B cell (primary cell): ENCODE measurements around the gene SWT1. TPM values are rescaled to one million over a fixed set of nuclear protein-coding genes. Genes with fewer than 3 reads are reported as not detected.

Experiments
- ATAC-seq: fragments of 200-7000 bp; cut with Tn5 transposase; one replicate; pipeline ENCODE4 v1.10.0; 2021; ENCODE audit warnings: low read depth, mild to moderate bottlenecking, moderate number of reproducible peaks, moderate library complexity
- CTCF ChIA-PET: fragments of 350-600 bp; sonication (Branson Sonifier 250); formaldehyde crosslinking; loops from one replicate; lab custom pipeline; 2021; ENCODE audit warnings: antibody characterized with exemption, inconsistent platforms; lab: Charles Lee
- POLR2A ChIA-PET: fragments of 350-600 bp; sonication (Branson Sonifier 250); formaldehyde crosslinking; loops from one replicate; lab custom pipeline; 2021; ENCODE audit warnings: antibody characterized with exemption; lab: Charles Lee
- DNase-seq: peaks from one replicate; pipeline ENCODE4 v3.0.0; 2013
- H2AFZ ChIP-seq: 2 replicates; pipeline ENCODE4 v1.6.1; 2012; ENCODE audit warnings: mild to moderate bottlenecking, low read depth, low read length; ENCODE audit not compliant: insufficient read depth, poor library complexity, severe bottlenecking
- H3K27ac ChIP-seq, 2 donors: 1 replicate in 1 of 2; 2 replicates in 1 of 2; pipeline ENCODE4 v1.5.1; 2012 to 2013; ENCODE audit warnings: low read length in 2 of 2, mild to moderate bottlenecking in 2 of 2, moderate library complexity in 1 of 2
- H3K27me3 ChIP-seq, 4 experiments: fragments of 200-600 bp in 1 of 4; sonication (generic) in 1 of 4; replicated peaks in 1 of 4; 1 replicate in 2 of 4; 2 replicates in 2 of 4; pipeline versions ENCODE4 v1.6.1 to v1.7.0; 2013 to 2016; ENCODE audit warnings: low read length in 3 of 4, mild to moderate bottlenecking in 2 of 4, mixed read lengths in 1 of 4, moderate library complexity in 1 of 4; ENCODE audit not compliant: insufficient read depth in 4 of 4, control insufficient read depth in 3 of 4; ENCODE audit errors: control extremely low read depth in 1 of 4
- H3K36me3 ChIP-seq, 2 experiments: replicated peaks in 1 of 2; 1 replicate in 1 of 2; 2 replicates in 1 of 2; pipeline versions ENCODE4 v1.6.1 to v1.7.1; 2013; ENCODE audit warnings: low read length in 1 of 2; ENCODE audit not compliant: insufficient read depth in 2 of 2, control insufficient read depth in 1 of 2; ENCODE audit errors: control extremely low read depth in 1 of 2, extremely low read depth in 1 of 2
- H3K4me1 ChIP-seq, 2 donors: fragments of 200-600 bp in 1 of 2; sonication (generic) in 1 of 2; 1 replicate in 1 of 2; 2 replicates in 1 of 2; pipeline versions ENCODE4 v1.5.1 to v1.6.1; 2013 to 2017; ENCODE audit warnings: low read length in 2 of 2; ENCODE audit not compliant: control insufficient read depth in 2 of 2, insufficient read depth in 2 of 2
- H3K4me2 ChIP-seq: replicated peaks from 2 replicates; pipeline ENCODE3; 2012; ENCODE audit warnings: mild to moderate bottlenecking, low read depth, low read length; ENCODE audit not compliant: poor library complexity, severe bottlenecking
- H3K4me3 ChIP-seq, 5 experiments: fragments of 200-600 bp in 1 of 5; sonication (generic) in 1 of 5; 1 replicate in 3 of 5; 2 replicates in 2 of 5; pipeline versions ENCODE4 v1.5.1 to v1.7.0; 2011 to 2016; ENCODE audit warnings: low read length in 4 of 5, mild to moderate bottlenecking in 4 of 5, low read depth in 2 of 5, control low read depth in 1 of 5, moderate library complexity in 1 of 5; ENCODE audit not compliant: insufficient read depth in 1 of 5; ENCODE audit errors: control extremely low read depth in 1 of 5, extremely low read depth in 1 of 5
- H3K79me2 ChIP-seq: fragments of 200-600 bp; sonication (generic); one replicate; pipeline ENCODE4 v1.6.0; 2016; ENCODE audit warnings: low read length; ENCODE audit not compliant: control insufficient read depth, insufficient read depth
- H3K9ac ChIP-seq: fragments of 200-600 bp; sonication (generic); 2 replicates; pipeline ENCODE4 v1.6.1; 2017; ENCODE audit warnings: mild to moderate bottlenecking, low read length, moderate library complexity
- H3K9me3 ChIP-seq, 3 donors: one replicate each; pipeline versions ENCODE4 v1.6.1 to v1.7.1; 2013; ENCODE audit warnings: low read length in 2 of 3; ENCODE audit not compliant: control insufficient read depth in 2 of 3, insufficient read depth in 1 of 3; ENCODE audit errors: control extremely low read depth in 1 of 3
- H4K20me1 ChIP-seq: 2 replicates; pipeline ENCODE4 v1.6.0; 2012; ENCODE audit warnings: mild to moderate bottlenecking, low read length; ENCODE audit not compliant: insufficient read depth, control insufficient read depth, poor library complexity, severe bottlenecking
- H3K27ac Mint-ChIP-seq: one replicate; pipeline ENCODE4 v1.8.0; 2021; ENCODE audit warnings: mixed read lengths
- H3K27me3 Mint-ChIP-seq: one replicate; pipeline ENCODE4 v1.8.0; 2021; ENCODE audit warnings: mixed read lengths
- H3K4me1 Mint-ChIP-seq: one replicate; pipeline ENCODE4 v1.8.0; 2021; ENCODE audit warnings: mixed read lengths
- H3K4me3 Mint-ChIP-seq: one replicate; pipeline ENCODE4 v1.8.0; 2021; ENCODE audit warnings: mixed read lengths
- H3K9me3 Mint-ChIP-seq: one replicate; pipeline ENCODE4 v1.8.0; 2022; ENCODE audit warnings: mixed read lengths; ENCODE audit not compliant: insufficient read depth
- EZH2 ChIP-seq: IDR thresholded peaks from 2 replicates; pipeline ENCODE4 v1.6.1; 2012; ENCODE audit warnings: borderline replicate concordance, low read depth, mild to moderate bottlenecking, moderate library complexity, low read length; ENCODE audit not compliant: insufficient read depth, poor library complexity, severe bottlenecking
- WGBS: methylation state at CpG from one replicate; pipeline ENCODE4 v1.1.5; 2013; ENCODE audit warnings: missing lambda C conversion rate; ENCODE audit not compliant: insufficient coverage; 5-methylcytosine and 5-hydroxymethylcytosine counted together
- intact Hi-C: fragments of 100-400 bp; cut with micrococcal nuclease; formaldehyde crosslinking; loops from one replicate; pipeline ENCODE4 v1.10.0; 2022
- polyA plus RNA-seq: library from polyadenylated mRNA; depleted of rRNA; stranded (reverse); fragments of >200 nt; gene quantifications from 2 replicates; pipeline ENCODE4 v1.2.3, GENCODE V29; 2012
- total RNA-seq, 2 donors: library from RNA; stranded (reverse); fragments of 120-200 nt in 1 of 2; gene quantifications; 1 replicate in 1 of 2; 2 replicates in 1 of 2; pipeline versions ENCODE4 v1.2.3 to v1.2.4, GENCODE V29; 2013 to 2022
- TF ChIP-seq, protein P1 (sequence below): fragments of 200-600 bp; IDR thresholded peaks from one replicate; pipeline ENCODE4 v1.8.0; 2022; ENCODE audit warnings: antibody characterized with exemption, mild to moderate bottlenecking

The SWT1 gene
- total and polyA plus RNA-seq, 2 donors (not counting 1 experiment from before 2014, with no cell fraction given), result 2.1 to 8.5 TPM

DNA sequence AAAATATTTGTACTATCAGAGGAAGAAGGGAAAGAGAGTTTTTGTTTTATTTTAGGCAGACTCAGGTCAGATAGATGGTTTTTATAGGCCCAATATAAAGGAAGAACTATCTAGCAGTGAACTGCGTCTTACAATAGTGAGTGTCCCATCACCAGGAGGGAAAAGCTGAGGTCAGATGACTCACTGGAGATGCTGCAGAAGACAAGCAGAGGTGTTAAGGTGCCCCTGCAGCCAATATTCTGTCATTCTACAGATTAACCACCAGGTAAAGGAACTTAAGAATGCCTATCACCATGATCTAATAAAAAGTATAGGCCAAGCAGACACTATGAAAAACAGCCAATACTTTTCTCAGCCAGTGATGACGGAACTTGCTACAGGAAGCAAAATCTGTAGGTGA, 130.5 kb downstream of the SWT1 start:
- DNase-seq (no peak), ATAC-seq (no peak)
- Mint-ChIP-seq H3K27ac (no peak overlapping the region), H3K27me3 (no peaks in the 10 kb centered on the region), H3K4me3 (no peak overlapping the region), H3K9me3 (peaks cover 3% of the 10 kb centered on the region), H3K4me1 (peaks cover 16% of the 10 kb centered on the region)
- H3K9ac ChIP-seq, result no peak overlapping the region
- H3K4me1 ChIP-seq, result peaks cover 10 to 15% of the 10 kb centered on the region in 2 donors
- intact Hi-C loops, result no loop called here
- H3K79me2 ChIP-seq, result no peaks in the 10 kb centered on the region
- peaks cover 0 to 1% (median 0%) of the 10 kb centered on the region in 3 donors for H3K9me3 ChIP-seq
- ChIA-PET CTCF (no interaction called here), POLR2A (no interaction called here)
- no peak overlapping the region for H3K4me2 ChIP-seq
- no CpG with 5 or more reads among the region's 2 CpGs for WGBS
- peaks cover 0 to 3% of the 10 kb centered on the region in 2 experiments for H3K36me3 ChIP-seq
- no peak overlapping the region for H3K27ac ChIP-seq
- TF ChIP-seq EZH2, result no peak
- TF ChIP-seq, protein P1, sequence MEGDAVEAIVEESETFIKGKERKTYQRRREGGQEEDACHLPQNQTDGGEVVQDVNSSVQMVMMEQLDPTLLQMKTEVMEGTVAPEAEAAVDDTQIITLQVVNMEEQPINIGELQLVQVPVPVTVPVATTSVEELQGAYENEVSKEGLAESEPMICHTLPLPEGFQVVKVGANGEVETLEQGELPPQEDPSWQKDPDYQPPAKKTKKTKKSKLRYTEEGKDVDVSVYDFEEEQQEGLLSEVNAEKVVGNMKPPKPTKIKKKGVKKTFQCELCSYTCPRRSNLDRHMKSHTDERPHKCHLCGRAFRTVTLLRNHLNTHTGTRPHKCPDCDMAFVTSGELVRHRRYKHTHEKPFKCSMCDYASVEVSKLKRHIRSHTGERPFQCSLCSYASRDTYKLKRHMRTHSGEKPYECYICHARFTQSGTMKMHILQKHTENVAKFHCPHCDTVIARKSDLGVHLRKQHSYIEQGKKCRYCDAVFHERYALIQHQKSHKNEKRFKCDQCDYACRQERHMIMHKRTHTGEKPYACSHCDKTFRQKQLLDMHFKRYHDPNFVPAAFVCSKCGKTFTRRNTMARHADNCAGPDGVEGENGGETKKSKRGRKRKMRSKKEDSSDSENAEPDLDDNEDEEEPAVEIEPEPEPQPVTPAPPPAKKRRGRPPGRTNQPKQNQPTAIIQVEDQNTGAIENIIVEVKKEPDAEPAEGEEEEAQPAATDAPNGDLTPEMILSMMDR, result no peak
- no peak overlapping the region for H2AFZ ChIP-seq
- no peaks in the 10 kb centered on the region for H4K20me1 ChIP-seq
- no peaks in the 10 kb centered on the region for H3K27me3 ChIP-seq
- no peak overlapping the region for H3K4me3 ChIP-seq

DNA sequence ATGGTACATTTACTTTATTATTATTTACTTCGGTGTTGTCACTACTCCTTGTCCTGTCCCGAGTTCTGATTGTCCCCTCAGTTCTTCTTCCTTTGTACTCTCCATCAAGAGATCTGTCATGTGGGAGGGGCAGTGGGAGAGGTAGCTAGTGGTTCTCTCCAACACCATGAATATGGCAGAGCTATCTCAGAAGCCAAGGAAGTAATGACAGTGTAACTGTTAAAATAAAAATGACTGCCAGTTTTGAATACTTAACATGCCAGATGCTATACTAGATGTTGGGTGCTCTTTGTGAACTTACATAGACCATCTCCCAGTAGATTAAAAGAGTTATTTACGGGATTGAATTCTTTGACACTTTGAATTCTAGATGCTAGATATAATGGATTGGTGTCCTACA, 131.5 kb downstream of the SWT1 start:
- H3K9me3 ChIP-seq, result peaks cover 0 to 1% (median 0%) of the 10 kb centered on the region in 3 donors
- Mint-ChIP-seq H3K27ac (no peak overlapping the region), H3K4me1 (peaks cover 24% of the 10 kb centered on the region), H3K27me3 (no peaks in the 10 kb centered on the region), H3K4me3 (no peak overlapping the region), H3K9me3 (peaks cover 3% of the 10 kb centered on the region)
- no peak for ATAC-seq
- H3K9ac ChIP-seq, result no peak overlapping the region
- H4K20me1 ChIP-seq, result no peaks in the 10 kb centered on the region
- TF ChIP-seq, protein P1, result no peak
- no peak overlapping the region for H2AFZ ChIP-seq
- H3K4me1 ChIP-seq, result peaks cover 14 to 22% of the 10 kb centered on the region in 2 donors
- no peaks in the 10 kb centered on the region for H3K27me3 ChIP-seq
- intact Hi-C loops, result no loop called here
- CTCF ChIA-PET, result no interaction called here
- H3K36me3 ChIP-seq, result peaks cover 0 to 3% of the 10 kb centered on the region in 2 experiments
- no peak overlapping the region for H3K4me2 ChIP-seq
- 100% methylated on average over 1 of the region's 3 CpGs for WGBS
- DNase-seq, result no peak
- H3K79me2 ChIP-seq, result no peaks in the 10 kb centered on the region
- POLR2A ChIA-PET, result no interaction called here
- no peak overlapping the region for H3K4me3 ChIP-seq
- H3K27ac ChIP-seq, result no peak overlapping the region
